H1 (cell line): Measurements from ENCODE around the gene EVI5. TPM values are rescaled to one million over a fixed set of nuclear protein-coding genes. Genes with fewer than 3 reads are reported as not detected.

Experiments used
- CBX5 ChIP-seq: fragments of 300-800, 300-1000 bp; sonication (generic); IDR thresholded peaks from 2 replicates; pipeline ENCODE4 v1.7.1; 2016; ENCODE audit warnings: antibody characterized with exemption, low read length, low read depth
- POLR2A ChIP-seq, 2 experiments: IDR thresholded peaks; 1 replicate in 1 of 2; 2 replicates in 1 of 2; pipeline ENCODE4 v1.6.1; 2011; ENCODE audit warnings: low read depth in 2 of 2, low read length in 2 of 2, mild to moderate bottlenecking in 2 of 2; ENCODE audit errors: control extremely low read depth in 1 of 2
- RFX5 ChIP-seq: IDR thresholded peaks from 2 replicates; pipeline ENCODE4 v1.6.1; 2011; ENCODE audit warnings: low read depth, low read length, improper control_type of control experiment, borderline replicate concordance
- polyA plus RNA-seq, 7 experiments: library from polyadenylated mRNA; depleted of rRNA in 3 of 7; stranded (reverse) in 5 of 7; unstranded in 2 of 7; fragments of >200 nt in 5 of 7; fragments of 200-250 nt in 2 of 7; gene quantifications; 1 replicate in 5 of 7; 2 replicates in 1 of 7; 4 replicates in 1 of 7; pipeline versions ENCODE4 v1.2.1 to v1.2.3, GENCODE V29; 2011 to 2013; ENCODE audit warnings: missing spikeins in 2 of 7, mixed read lengths in 2 of 7
- total RNA-seq: library from RNA; stranded (reverse); fragmentation: NEBNext Ultra II Directional; extraction: Animal tissue kit (Norgen Biotek cat#: 25700); gene quantifications from 2 replicates; pipeline ENCODE4 v1.2.1, GENCODE V29; 2021
- TF ChIP-seq, protein P1 (sequence below): fragments of 300-600 bp; sonication (generic); IDR thresholded peaks from 2 replicates; pipeline ENCODE4 v1.7.1; 2012; ENCODE audit warnings: low read length, moderate library complexity, mild to moderate bottlenecking, inconsistent platforms; ENCODE audit not compliant: insufficient replicate concordance
- TF ChIP-seq, protein P2 (sequence below): IDR thresholded peaks from 2 replicates; pipeline ENCODE4 v1.6.1; 2012; ENCODE audit warnings: inconsistent platforms

Gene EVI5
- total and polyA plus RNA-seq, 2 of the 8 experiments (the other 6 are each of a cell fraction or from before 2014, with no cell fraction given) = 1.7 to 13.7 TPM

DNA sequence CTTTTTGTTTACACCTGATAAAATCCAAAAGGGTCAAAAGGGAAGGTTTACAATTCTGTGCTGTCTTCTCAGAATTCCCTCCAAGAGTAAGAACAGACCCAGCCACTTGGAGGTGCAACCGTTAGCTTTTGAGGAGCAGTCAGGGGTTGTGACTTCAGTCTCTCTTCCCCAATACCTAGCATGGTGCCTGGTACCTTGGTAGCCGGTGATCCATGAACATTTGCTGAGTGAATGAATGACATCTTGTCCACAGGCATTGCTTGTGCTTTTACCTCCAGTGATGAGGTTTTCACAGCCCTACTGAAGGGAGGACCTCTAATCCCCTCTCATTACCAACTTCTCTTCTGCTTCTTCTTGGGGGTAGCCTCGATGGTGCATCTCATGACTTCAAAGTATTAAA is 309.9 kb downstream of the EVI5 start (continued):
- TF ChIP-seq, protein P1, sequence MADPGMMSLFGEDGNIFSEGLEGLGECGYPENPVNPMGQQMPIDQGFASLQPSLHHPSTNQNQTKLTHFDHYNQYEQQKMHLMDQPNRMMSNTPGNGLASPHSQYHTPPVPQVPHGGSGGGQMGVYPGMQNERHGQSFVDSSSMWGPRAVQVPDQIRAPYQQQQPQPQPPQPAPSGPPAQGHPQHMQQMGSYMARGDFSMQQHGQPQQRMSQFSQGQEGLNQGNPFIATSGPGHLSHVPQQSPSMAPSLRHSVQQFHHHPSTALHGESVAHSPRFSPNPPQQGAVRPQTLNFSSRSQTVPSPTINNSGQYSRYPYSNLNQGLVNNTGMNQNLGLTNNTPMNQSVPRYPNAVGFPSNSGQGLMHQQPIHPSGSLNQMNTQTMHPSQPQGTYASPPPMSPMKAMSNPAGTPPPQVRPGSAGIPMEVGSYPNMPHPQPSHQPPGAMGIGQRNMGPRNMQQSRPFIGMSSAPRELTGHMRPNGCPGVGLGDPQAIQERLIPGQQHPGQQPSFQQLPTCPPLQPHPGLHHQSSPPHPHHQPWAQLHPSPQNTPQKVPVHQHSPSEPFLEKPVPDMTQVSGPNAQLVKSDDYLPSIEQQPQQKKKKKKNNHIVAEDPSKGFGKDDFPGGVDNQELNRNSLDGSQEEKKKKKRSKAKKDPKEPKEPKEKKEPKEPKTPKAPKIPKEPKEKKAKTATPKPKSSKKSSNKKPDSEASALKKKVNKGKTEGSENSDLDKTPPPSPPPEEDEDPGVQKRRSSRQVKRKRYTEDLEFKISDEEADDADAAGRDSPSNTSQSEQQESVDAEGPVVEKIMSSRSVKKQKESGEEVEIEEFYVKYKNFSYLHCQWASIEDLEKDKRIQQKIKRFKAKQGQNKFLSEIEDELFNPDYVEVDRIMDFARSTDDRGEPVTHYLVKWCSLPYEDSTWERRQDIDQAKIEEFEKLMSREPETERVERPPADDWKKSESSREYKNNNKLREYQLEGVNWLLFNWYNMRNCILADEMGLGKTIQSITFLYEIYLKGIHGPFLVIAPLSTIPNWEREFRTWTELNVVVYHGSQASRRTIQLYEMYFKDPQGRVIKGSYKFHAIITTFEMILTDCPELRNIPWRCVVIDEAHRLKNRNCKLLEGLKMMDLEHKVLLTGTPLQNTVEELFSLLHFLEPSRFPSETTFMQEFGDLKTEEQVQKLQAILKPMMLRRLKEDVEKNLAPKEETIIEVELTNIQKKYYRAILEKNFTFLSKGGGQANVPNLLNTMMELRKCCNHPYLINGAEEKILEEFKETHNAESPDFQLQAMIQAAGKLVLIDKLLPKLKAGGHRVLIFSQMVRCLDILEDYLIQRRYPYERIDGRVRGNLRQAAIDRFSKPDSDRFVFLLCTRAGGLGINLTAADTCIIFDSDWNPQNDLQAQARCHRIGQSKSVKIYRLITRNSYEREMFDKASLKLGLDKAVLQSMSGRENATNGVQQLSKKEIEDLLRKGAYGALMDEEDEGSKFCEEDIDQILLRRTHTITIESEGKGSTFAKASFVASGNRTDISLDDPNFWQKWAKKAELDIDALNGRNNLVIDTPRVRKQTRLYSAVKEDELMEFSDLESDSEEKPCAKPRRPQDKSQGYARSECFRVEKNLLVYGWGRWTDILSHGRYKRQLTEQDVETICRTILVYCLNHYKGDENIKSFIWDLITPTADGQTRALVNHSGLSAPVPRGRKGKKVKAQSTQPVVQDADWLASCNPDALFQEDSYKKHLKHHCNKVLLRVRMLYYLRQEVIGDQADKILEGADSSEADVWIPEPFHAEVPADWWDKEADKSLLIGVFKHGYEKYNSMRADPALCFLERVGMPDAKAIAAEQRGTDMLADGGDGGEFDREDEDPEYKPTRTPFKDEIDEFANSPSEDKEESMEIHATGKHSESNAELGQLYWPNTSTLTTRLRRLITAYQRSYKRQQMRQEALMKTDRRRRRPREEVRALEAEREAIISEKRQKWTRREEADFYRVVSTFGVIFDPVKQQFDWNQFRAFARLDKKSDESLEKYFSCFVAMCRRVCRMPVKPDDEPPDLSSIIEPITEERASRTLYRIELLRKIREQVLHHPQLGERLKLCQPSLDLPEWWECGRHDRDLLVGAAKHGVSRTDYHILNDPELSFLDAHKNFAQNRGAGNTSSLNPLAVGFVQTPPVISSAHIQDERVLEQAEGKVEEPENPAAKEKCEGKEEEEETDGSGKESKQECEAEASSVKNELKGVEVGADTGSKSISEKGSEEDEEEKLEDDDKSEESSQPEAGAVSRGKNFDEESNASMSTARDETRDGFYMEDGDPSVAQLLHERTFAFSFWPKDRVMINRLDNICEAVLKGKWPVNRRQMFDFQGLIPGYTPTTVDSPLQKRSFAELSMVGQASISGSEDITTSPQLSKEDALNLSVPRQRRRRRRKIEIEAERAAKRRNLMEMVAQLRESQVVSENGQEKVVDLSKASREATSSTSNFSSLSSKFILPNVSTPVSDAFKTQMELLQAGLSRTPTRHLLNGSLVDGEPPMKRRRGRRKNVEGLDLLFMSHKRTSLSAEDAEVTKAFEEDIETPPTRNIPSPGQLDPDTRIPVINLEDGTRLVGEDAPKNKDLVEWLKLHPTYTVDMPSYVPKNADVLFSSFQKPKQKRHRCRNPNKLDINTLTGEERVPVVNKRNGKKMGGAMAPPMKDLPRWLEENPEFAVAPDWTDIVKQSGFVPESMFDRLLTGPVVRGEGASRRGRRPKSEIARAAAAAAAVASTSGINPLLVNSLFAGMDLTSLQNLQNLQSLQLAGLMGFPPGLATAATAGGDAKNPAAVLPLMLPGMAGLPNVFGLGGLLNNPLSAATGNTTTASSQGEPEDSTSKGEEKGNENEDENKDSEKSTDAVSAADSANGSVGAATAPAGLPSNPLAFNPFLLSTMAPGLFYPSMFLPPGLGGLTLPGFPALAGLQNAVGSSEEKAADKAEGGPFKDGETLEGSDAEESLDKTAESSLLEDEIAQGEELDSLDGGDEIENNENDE = no peak
- TF ChIP-seq, protein P2, sequence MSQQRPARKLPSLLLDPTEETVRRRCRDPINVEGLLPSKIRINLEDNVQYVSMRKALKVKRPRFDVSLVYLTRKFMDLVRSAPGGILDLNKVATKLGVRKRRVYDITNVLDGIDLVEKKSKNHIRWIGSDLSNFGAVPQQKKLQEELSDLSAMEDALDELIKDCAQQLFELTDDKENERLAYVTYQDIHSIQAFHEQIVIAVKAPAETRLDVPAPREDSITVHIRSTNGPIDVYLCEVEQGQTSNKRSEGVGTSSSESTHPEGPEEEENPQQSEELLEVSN = no peak
- TF ChIP-seq RFX5 (no peak), POLR2A (IDR thresholded peaks at IDR 0.05; ENCODE audit: control extremely low read depth in 1 of 2, low read depth in 2 of 2, low read length in 2 of 2) (no peak), CBX5 (no peak)
